AG09309 (cell line): ENCODE results near the gene DNAH8.
"Not testable (repeated sequence)": the region's sequence is repeated elsewhere in the genome, so short reads cannot be mapped to it uniquely, and the experiment has no call there.

Experiments used
- DNase-seq: peaks from one replicate; pipeline ENCODE4 v3.0.0-alpha.2; 2010; ENCODE audit warnings: low read depth
- H3K4me3 ChIP-seq: 2 replicates; pipeline ENCODE4 v1.5.1; 2011; ENCODE audit warnings: mild to moderate bottlenecking, low read depth, low read length, moderate library complexity; ENCODE audit not compliant: control insufficient read depth
- TF ChIP-seq, protein P1 (sequence below): IDR thresholded peaks from 2 replicates; pipeline ENCODE4 v1.5.1; 2011; ENCODE audit warnings: mild to moderate bottlenecking, low read depth, low read length, inconsistent platforms; ENCODE audit not compliant: insufficient read depth, control insufficient read depth; ENCODE audit errors: missing control alignments

Gene DNAH8

DNA sequence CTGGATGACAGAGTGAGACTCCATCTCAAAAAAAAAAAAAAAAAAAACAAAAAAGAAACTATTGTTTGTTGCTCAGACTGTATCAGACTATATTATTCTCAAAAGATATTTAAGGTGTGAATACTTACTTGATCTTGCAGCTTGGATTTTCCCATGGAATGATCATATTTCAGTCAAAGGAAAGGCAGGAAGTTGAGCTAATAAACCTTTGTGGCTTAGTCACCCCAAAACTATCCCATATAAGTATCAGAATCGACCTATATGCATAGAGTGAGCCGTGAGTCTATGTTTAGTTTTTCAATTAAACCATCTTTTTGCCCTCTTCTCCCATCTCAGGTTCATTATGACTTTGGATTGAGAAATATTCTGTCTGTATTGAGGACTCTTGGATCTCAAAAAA lies 152.6 kb downstream of the DNAH8 start:
- TF ChIP-seq, protein P1, sequence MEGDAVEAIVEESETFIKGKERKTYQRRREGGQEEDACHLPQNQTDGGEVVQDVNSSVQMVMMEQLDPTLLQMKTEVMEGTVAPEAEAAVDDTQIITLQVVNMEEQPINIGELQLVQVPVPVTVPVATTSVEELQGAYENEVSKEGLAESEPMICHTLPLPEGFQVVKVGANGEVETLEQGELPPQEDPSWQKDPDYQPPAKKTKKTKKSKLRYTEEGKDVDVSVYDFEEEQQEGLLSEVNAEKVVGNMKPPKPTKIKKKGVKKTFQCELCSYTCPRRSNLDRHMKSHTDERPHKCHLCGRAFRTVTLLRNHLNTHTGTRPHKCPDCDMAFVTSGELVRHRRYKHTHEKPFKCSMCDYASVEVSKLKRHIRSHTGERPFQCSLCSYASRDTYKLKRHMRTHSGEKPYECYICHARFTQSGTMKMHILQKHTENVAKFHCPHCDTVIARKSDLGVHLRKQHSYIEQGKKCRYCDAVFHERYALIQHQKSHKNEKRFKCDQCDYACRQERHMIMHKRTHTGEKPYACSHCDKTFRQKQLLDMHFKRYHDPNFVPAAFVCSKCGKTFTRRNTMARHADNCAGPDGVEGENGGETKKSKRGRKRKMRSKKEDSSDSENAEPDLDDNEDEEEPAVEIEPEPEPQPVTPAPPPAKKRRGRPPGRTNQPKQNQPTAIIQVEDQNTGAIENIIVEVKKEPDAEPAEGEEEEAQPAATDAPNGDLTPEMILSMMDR = no peak
- no peak overlapping the region for H3K4me3 ChIP-seq
- DNase-seq = no peak

DNA sequence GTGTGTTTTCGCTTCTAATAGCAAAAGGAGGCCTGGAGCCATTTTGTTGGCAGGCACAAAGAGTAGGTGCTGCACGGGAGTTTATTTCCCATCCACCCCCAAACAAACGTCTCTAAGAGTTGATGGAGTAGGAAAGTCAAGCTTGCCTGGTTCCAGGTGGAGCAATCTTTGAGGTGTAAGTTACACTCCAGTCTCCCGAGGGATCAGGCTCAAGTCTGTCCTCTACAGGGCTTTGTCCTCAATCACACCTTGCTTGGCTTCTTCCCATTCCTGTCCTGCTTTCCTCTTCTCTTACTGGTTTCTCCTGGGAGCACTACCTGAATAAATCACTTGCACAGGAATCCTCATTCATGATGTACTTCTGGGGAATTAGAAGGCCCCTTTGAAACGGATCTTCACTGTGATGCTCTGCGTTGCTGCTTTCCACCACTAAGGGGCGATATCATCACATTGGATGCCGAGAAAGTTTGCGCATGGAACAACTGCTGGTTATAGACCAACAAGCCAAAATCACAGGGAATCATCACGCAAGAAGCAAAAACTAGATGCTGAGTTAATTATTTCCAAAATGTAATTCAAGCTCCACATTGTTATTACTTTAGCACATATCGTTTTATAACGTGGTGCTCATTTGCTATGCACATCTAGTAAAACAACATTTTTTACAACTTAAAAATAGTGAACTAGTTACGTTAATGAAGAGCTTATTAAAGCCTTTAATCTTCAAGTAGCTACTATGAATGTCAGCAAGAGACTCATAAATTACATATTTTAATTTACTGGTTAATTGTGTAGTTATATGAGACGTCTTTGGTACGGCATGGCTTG lies 156.8 kb downstream of the DNAH8 start:
- DNase-seq = peak; percentile 10
- TF ChIP-seq, protein P1 = peak; percentile 96
- H3K4me3 ChIP-seq = no peak overlapping the region

DNA sequence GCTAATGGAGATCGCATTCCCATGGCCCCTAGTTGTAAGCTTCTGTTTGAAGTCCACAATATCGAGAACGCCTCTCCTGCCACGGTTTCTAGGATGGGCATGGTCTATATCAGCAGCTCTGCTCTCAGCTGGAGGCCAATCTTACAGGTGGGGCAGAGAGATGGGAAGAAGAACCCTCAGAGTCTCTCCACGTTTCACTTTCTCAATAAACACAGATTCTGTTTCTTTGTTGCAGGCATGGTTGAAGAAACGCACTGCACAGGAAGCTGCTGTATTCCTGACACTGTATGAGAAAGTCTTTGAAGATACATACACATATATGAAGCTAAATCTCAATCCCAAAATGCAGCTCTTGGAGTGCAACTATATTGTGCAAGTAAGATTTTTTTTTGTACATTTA lies 157.9 kb downstream of the DNAH8 start:
- no peak overlapping the region for H3K4me3 ChIP-seq
- TF ChIP-seq, protein P1 = no peak
- DNase-seq = no peak

DNA sequence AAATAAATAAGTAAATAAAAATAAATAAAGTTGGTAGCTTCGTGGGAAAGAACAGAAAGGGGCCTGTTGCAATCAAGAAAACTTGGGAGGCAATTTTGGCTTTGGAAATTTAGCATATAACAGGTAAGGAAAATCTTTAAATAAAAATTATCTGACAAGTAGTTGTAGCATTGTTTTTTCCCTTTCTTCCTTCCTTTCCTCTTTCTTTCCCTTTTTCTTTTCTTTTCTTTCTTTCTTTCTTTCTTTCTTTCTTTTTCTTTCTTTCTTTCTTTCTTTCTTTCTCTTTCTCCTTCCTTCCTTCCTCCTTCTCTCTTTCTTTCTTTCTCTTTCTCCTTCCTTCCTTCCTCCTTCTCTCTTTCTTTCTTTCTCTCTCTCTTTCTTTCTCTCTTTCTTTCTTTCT lies 158.7 kb downstream of the DNAH8 start:
- not testable (repeated sequence) for H3K4me3 ChIP-seq, DNase-seq

DNA sequence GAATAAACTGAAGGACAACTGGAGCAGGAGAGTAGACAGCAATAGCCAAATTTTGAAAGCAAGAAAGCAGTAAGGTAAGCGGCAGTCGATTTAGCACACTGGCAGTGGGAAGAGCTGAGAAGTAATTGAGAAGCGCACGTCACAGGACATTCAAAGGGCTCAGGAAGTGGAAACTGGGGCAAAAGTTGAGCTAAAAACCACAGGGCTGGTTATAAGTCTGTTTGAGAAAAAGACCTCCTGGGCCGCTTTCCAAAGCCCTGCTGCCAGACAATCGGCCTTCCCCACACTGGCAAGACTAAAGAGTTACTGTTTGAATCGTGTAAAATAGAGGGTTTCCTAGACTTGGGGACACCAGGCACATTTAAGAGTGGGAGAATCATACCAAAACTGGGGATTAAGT lies 161.4 kb downstream of the DNAH8 start:
- no peak for DNase-seq
- TF ChIP-seq, protein P1 = no peak
- no peak overlapping the region for H3K4me3 ChIP-seq

DNA sequence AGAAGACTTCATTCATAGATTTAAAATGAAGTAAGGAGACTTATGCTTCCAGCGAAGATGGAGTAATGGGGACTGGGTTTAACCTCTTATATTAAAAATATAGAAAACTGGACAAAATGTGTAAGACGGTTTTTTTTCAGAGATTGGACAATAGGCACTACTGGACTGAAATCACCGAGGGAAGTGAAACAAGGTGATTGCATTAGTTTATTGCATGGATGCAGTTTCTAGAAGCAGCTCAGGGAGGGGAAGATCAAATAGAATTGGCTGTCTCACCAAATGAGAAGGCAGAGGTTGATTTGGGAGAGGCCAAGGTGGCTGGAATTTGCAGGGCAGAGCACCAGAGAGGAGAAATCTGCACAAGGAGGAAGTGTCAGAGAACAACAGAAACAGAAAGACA lies 162.6 kb downstream of the DNAH8 start:
- no peak overlapping the region for H3K4me3 ChIP-seq
- TF ChIP-seq, protein P1 = no peak
- no peak for DNase-seq

DNA sequence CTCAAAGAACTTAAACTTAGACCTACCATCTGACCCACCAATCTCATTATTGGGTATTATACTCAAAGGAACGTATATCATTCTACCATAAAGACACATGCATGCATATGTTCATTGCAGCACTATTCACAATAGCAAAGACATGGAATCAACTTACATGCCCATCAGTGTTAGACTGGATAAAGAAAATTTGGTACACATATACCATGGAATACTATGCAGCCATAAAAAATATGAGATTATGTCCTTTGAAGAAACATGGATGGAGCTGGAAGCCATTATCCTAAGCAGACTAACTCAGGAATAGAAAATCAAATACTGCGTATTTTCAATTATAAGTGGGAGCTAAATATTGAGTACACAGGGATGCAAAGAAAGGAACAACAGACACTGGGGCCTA lies 167.0 kb downstream of the DNAH8 start:
- H3K4me3 ChIP-seq = no peak overlapping the region
- TF ChIP-seq, protein P1 = no peak
- DNase-seq = no peak
